ENCODE measurements around the gene GRAMD2A.
"Not testable (repeated sequence)": the region's sequence is repeated elsewhere in the genome, so short reads cannot be mapped to it uniquely, and the experiment has no call there.

GRAMD2A gene

DNA sequence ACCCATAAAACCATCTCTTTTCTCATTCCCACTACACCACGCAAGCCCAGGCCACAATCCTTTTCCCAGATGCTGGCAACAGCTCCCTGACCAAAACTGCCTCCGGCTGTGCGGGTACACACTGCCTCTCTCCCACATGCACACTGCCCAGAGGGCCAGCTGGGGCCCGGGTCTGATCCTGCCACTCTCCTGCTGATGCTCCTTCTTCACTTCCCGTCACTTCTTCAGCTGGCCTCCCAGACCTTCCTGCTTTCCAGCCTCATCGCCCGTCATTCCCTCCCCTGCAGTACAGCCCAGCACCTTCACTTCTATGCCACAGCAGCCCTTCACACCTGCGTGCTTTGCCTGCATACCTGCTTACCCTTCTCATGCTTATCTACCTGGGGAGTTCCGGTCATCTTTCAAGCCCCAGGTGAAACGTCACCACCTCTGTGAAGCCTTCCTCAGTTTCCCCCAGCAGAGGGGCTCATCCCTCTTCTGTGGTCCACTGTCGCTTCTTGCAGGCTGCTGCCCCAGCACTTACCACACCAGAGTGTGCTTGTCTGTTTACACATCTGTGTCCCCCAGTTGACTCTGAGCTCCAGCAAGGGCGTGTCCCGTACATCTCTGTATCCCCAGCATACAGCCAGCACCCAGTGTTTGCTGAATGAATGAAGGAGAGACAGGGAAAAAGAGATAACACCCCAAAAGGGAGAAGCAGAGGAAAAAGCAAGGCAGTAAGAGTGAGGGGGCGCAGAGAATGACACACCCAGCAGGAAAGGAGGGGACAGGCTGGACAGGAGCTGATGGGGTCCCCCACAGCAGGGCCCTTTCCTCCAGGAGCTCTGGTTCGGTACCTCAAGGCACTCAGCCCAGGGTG is 22.2 kb downstream of the GRAMD2A start:
- no peak overlapping the region for H3K4me3 ChIP-seq (ENCODE audit: control insufficient read depth, low read depth, low read length)
- no peak for DNase-seq (ENCODE audit: low read depth)
- no peak for TF ChIP-seq CTCF (conservative IDR thresholded peaks at IDR 0.05; ENCODE audit: control insufficient read depth, insufficient read depth, low read depth, low read length)

GRCh38 chr15:72174551-72175165 is 22.9 kb downstream of the GRAMD2A start:
- no peak for DNase-seq (ENCODE audit: low read depth)
- TF ChIP-seq CTCF (conservative IDR thresholded peaks at IDR 0.05; ENCODE audit: control insufficient read depth, insufficient read depth, low read depth, low read length), result no peak
- H3K4me3 ChIP-seq (ENCODE audit: control insufficient read depth, low read depth, low read length), result no peak overlapping the region

- H3K4me3 ChIP-seq (ENCODE audit: control insufficient read depth, low read depth, low read length), result no peak overlapping the region
- TF ChIP-seq CTCF (conservative IDR thresholded peaks at IDR 0.05; ENCODE audit: control insufficient read depth, insufficient read depth, low read depth, low read length), result no peak
- DNase-seq (ENCODE audit: low read depth), result no peak
Measured at GRCh38 chr15:72173864-72174550, 23.6 kb downstream of the GRAMD2A start.

DNA sequence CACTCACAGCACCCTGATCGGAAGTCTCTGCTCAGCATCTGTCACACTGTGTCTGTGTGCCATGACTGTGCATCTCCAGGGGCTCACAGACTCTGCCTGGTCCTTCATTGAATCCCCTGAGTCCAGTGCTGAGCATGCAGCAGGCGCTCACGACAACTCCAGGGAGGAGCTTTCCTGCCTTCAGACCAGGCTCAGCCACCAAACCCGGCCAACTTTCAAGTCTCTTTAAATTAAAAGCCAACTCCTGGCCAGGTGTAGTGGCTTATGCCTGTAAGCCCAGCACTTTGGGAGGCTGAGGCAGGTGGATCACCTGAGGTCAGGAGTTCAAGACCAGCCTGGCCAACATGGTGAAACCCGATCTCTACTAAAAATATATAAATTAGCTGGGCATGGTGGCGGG is 24.2 kb downstream of the GRAMD2A start:
- no peak overlapping the region for H3K4me3 ChIP-seq (ENCODE audit: control insufficient read depth, low read depth, low read length)
- no peak for TF ChIP-seq CTCF (conservative IDR thresholded peaks at IDR 0.05; ENCODE audit: control insufficient read depth, insufficient read depth, low read depth, low read length)
- no peak for DNase-seq (ENCODE audit: low read depth)

- H3K4me3 ChIP-seq (ENCODE audit: control insufficient read depth, low read depth, low read length), result no peak overlapping the region
- no peak for TF ChIP-seq CTCF (conservative IDR thresholded peaks at IDR 0.05; ENCODE audit: control insufficient read depth, insufficient read depth, low read depth, low read length)
- DNase-seq (ENCODE audit: low read depth), result no peak
Measured at GRCh38 chr15:72172796-72173195, 24.8 kb downstream of the GRAMD2A start.

DNA sequence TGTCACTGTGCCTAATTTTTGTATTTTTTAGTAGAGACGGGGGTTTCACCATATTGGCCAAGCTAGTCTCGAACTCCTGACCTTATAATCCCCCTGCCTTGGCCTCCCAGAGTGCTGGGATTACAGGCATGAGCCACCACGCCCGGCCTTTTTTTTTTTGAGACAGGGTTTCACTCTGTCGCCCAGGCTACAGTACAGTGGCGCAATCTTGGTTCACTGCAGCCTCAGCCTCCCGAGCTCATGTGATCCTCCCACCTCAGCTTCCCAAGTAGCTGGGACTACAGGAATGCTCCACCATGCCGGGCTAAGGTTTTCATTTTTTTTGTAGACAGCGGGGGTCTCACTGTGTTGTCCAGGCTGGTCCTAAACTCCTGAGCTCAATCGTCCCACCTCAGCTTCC is 25.6 kb downstream of the GRAMD2A start:
- H3K4me3 ChIP-seq (ENCODE audit: control insufficient read depth, low read depth, low read length); DNase-seq (ENCODE audit: low read depth): not testable (repeated sequence)

DNA sequence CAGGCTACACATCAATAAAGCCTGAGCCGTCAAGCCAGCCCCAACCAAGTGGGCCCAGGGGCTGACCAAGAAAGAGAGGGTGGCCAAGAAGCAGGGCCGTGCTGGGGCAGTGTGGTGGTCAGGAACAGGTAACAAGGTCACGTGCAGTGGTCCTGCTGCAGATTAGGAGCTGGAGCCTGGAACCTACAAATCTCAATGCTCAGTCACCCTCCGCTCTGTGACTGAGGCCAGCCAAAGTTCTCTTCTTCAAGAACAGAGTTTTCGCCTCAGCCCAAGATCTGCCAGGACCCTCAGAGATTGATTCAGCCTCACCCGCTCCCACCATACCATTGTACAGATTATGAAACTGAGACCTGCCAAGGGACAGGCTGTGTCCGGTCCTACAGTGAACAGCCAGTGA is 26.9 kb downstream of the GRAMD2A start:
- TF ChIP-seq CTCF (conservative IDR thresholded peaks at IDR 0.05; ENCODE audit: control insufficient read depth, insufficient read depth, low read depth, low read length), result no peak
- no peak for DNase-seq (ENCODE audit: low read depth)
- no peak overlapping the region for H3K4me3 ChIP-seq (ENCODE audit: control insufficient read depth, low read depth, low read length)
